ENCODE results near the gene LCE1D. TPM values are rescaled to one million over a fixed set of nuclear protein-coding genes. Genes with fewer than 3 reads are reported as not detected.

Gene LCE1D
- total RNA-seq, result not detected in 3 replicates

DNA sequence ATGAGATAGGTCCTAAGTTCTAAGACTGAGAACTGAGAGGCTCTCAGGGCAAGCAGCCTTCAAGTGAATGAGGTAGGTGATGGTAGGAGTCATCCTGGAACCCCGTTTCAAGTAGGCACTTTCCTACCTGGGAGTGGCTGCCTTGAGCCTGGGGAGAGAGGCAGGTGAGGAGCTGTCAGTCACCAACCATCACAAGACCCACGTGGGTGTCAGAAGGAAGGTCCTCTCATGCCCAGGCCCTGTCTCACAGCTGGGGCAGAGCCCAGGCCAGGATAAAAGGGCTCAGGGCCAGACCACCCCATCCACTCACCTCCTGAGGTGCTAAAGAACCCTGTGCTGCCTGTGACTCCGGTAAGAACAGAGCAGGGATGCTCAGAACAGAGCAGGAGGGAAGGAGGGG, at the start of gene LCE1D:
Gene LCE1D (plus strand): TSS at position 301 of the 400 bp plus-strand sequence. CDS start 1,074 bp downstream, outside the sequence.
- no peaks in the 10 kb centered on the region for H3K27me3 Mint-ChIP-seq (ENCODE audit: low read depth)
- TF ChIP-seq, protein P1, sequence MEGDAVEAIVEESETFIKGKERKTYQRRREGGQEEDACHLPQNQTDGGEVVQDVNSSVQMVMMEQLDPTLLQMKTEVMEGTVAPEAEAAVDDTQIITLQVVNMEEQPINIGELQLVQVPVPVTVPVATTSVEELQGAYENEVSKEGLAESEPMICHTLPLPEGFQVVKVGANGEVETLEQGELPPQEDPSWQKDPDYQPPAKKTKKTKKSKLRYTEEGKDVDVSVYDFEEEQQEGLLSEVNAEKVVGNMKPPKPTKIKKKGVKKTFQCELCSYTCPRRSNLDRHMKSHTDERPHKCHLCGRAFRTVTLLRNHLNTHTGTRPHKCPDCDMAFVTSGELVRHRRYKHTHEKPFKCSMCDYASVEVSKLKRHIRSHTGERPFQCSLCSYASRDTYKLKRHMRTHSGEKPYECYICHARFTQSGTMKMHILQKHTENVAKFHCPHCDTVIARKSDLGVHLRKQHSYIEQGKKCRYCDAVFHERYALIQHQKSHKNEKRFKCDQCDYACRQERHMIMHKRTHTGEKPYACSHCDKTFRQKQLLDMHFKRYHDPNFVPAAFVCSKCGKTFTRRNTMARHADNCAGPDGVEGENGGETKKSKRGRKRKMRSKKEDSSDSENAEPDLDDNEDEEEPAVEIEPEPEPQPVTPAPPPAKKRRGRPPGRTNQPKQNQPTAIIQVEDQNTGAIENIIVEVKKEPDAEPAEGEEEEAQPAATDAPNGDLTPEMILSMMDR (IDR thresholded peaks at IDR 0.05; ENCODE audit: unreplicated experiment), result no peak
- no peak within 1 kb of the TSS for H3K27ac Mint-ChIP-seq
- no peak for DNase-seq (ENCODE audit: low spot score in 2 of 2, unreplicated experiment in 2 of 2)
- no peak within 1 kb of the TSS for H3K4me3 Mint-ChIP-seq
- H3K9me3 Mint-ChIP-seq, result peaks cover 68% of the 10 kb centered on the region
- peaks cover 2% of the 10 kb centered on the region for H3K36me3 Mint-ChIP-seq
- H3K4me1 Mint-ChIP-seq, result no peaks in the 10 kb centered on the region

- Mint-ChIP-seq H3K4me1 (no peaks in the 10 kb centered on the region), H3K36me3 (no peaks in the 10 kb centered on the region)
Observed at GRCh38 chr1:152747831-152748230, 48.7 kb upstream of the LCE1D start.

DNA sequence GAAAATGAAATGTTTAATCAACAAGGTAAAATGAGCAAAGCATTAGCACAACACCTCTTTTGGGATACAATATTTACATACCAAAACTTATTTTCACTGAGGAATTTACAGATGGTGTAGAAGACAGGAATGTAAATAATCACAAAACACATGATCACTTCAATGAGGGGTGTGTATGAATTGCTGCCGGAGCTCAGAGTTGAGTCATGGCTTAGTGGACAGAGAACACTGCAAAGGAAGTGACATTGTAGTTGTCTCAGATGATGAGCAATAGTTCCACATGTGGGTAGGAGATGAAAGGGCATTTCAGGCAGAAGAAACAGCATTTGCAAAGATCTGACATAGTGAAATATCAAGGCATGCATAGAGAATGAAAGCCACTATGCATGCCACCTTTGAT, 44.3 kb upstream of the LCE1D start:
- H3K9me3 Mint-ChIP-seq, result peaks cover 75% of the 10 kb centered on the region
- no peak for DNase-seq (ENCODE audit: low spot score in 2 of 2, unreplicated experiment in 2 of 2)

More at GRCh38 chr1:152747831-152748230, 48.7 kb upstream of the LCE1D start:
- Mint-ChIP-seq H3K4me3 (no peak overlapping the region), H3K9me3 (peaks cover 83% of the 10 kb centered on the region), H3K27ac (no peak overlapping the region), H3K27me3 (ENCODE audit: low read depth) (no peaks in the 10 kb centered on the region)
- TF ChIP-seq, protein P1 (IDR thresholded peaks at IDR 0.05; ENCODE audit: unreplicated experiment), result no peak
- DNase-seq (ENCODE audit: low spot score in 2 of 2, unreplicated experiment in 2 of 2), result no peak

DNA sequence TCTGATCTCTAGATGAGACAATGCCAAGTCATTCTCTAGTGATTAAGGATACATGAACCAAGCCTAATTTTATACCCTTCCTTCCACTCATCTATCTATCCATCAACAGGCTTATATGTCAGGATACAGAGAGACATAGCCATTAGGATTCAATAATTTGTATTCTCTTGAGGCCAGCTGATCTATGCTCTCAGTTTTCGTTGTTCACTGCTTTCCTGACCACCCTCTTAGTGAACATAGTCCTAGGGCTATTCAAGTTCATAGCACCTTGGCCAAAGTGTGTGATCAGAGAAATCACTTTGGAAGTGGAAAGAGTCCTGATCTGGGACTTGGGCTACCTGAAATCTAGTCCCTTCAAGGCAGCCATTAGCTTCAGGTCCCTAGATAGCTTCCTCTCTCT, 42.9 kb upstream of the LCE1D start:
- peaks cover 75% of the 10 kb centered on the region for H3K9me3 Mint-ChIP-seq
- H3K27me3 Mint-ChIP-seq (ENCODE audit: low read depth), result no peaks in the 10 kb centered on the region
- no peaks in the 10 kb centered on the region for H3K4me1 Mint-ChIP-seq
- H3K4me3 Mint-ChIP-seq, result no peak overlapping the region
- TF ChIP-seq, protein P1 (IDR thresholded peaks at IDR 0.05; ENCODE audit: unreplicated experiment), result no peak
- no peaks in the 10 kb centered on the region for H3K36me3 Mint-ChIP-seq
- no peak overlapping the region for H3K27ac Mint-ChIP-seq
- no peak for DNase-seq (ENCODE audit: low spot score in 2 of 2, unreplicated experiment in 2 of 2)

More for the DNA sequence above, 44.3 kb upstream of the LCE1D start:
- H3K4me1 Mint-ChIP-seq, result no peaks in the 10 kb centered on the region
- H3K4me3 Mint-ChIP-seq, result no peak overlapping the region
- no peak overlapping the region for H3K27ac Mint-ChIP-seq
- TF ChIP-seq, protein P1 (IDR thresholded peaks at IDR 0.05; ENCODE audit: unreplicated experiment), result no peak
- H3K27me3 Mint-ChIP-seq (ENCODE audit: low read depth), result no peaks in the 10 kb centered on the region
- H3K36me3 Mint-ChIP-seq, result no peaks in the 10 kb centered on the region

- H3K27ac Mint-ChIP-seq, result no peak overlapping the region
- peaks cover 75% of the 10 kb centered on the region for H3K9me3 Mint-ChIP-seq
- DNase-seq (ENCODE audit: low spot score in 2 of 2, unreplicated experiment in 2 of 2), result no peak
- TF ChIP-seq, protein P1 (IDR thresholded peaks at IDR 0.05; ENCODE audit: unreplicated experiment), result no peak
- no peaks in the 10 kb centered on the region for H3K36me3 Mint-ChIP-seq
- no peak overlapping the region for H3K4me3 Mint-ChIP-seq
- H3K4me1 Mint-ChIP-seq, result no peaks in the 10 kb centered on the region
- H3K27me3 Mint-ChIP-seq (ENCODE audit: low read depth), result no peaks in the 10 kb centered on the region
Observed at GRCh38 chr1:152756872-152757271, 39.6 kb upstream of the LCE1D start.

DNA sequence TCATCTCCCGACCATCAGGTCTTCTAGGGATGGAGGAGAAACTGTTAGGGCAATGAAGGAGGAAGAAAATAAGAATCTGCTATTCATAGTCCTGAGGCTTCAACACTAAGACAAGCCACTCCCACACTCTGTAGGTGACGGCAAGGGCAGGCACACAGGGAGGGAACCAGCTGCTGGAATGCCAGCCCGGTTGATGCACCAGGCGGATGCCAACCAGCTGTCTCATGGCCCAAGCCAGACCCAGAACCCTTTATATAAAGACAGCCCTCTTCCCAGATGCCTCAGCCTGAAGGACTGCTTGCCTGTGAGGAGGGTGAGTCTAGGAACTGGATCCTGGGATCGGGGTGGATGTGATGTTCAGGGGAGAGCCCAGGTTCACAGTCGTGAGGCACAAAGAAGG, 38.8 kb upstream of the LCE1D start, which contains the start of gene KPRP:
Gene KPRP (plus strand): TSS at position 279 of the 400 bp plus-strand sequence. CDS start 1,564 bp downstream, outside the sequence.
- no peaks in the 10 kb centered on the region for H3K27me3 Mint-ChIP-seq (ENCODE audit: low read depth)
- no peaks in the 10 kb centered on the region for H3K4me1 Mint-ChIP-seq
- H3K9me3 Mint-ChIP-seq, result peaks cover 76% of the 10 kb centered on the region
- TF ChIP-seq, protein P1 (IDR thresholded peaks at IDR 0.05; ENCODE audit: unreplicated experiment), result no peak
- DNase-seq (ENCODE audit: low spot score in 2 of 2, unreplicated experiment in 2 of 2), result no peak
- no peaks in the 10 kb centered on the region for H3K36me3 Mint-ChIP-seq
- no peak within 1 kb of the TSS for H3K27ac Mint-ChIP-seq
- H3K4me3 Mint-ChIP-seq, result no peak within 1 kb of the TSS

Measured in mesothelial cell of epicardium (in vitro differentiated cells).